Stomach smooth muscle (tissue), 2 donors: ENCODE data around the gene VRK1.

ENCODE experiments used
- H3K27ac ChIP-seq: one replicate; pipeline ENCODE4 v1.7.0; 2013; ENCODE audit warnings: mild to moderate bottlenecking, low read length, inconsistent platforms
- H3K27me3 ChIP-seq, 2 donors: one replicate each; pipeline ENCODE4 v1.7.0; 2013; ENCODE audit warnings: low read length in 2 of 2; ENCODE audit not compliant: insufficient read depth in 2 of 2, control insufficient read depth in 1 of 2
- H3K36me3 ChIP-seq, 2 donors: one replicate each; pipeline ENCODE4 v1.7.0; 2013; ENCODE audit warnings: low read length in 2 of 2; ENCODE audit not compliant: control insufficient read depth in 2 of 2, insufficient read depth in 2 of 2
- H3K4me1 ChIP-seq: one replicate; pipeline ENCODE4 v1.7.0; 2013; ENCODE audit warnings: low read length; ENCODE audit not compliant: control insufficient read depth, insufficient read depth
- H3K4me3 ChIP-seq, 2 donors: one replicate each; pipeline ENCODE4 v1.7.0; 2013; ENCODE audit warnings: low read length in 2 of 2
- H3K9ac ChIP-seq, 2 donors: one replicate each; pipeline ENCODE4 v1.7.0; 2013; ENCODE audit warnings: low read length in 2 of 2, mild to moderate bottlenecking in 1 of 2
- H3K9me3 ChIP-seq, 2 donors: one replicate each; pipeline ENCODE4 v1.7.0; 2013; ENCODE audit warnings: low read length in 2 of 2; ENCODE audit not compliant: control insufficient read depth in 2 of 2
- donor health status: healthy.
- donor health status: Pancreatic carcinoma.

The VRK1 gene

GRCh38 chr14:96848011-96848410 is 50.8 kb downstream of the VRK1 start:
- Histone ChIP-seq H3K9me3 (no peaks in the 10 kb centered on the region), H3K36me3 (peaks cover 0 to 8% of the 10 kb centered on the region in 2 donors), H3K9ac (no peak overlapping the region), H3K27ac (no peak overlapping the region), H3K4me1 (no peaks in the 10 kb centered on the region), H3K4me3 (no peak overlapping the region), H3K27me3 (no peaks in the 10 kb centered on the region)

- no peak overlapping the region for H3K4me3 ChIP-seq
- no peaks in the 10 kb centered on the region for H3K27me3 ChIP-seq
- no peaks in the 10 kb centered on the region for H3K4me1 ChIP-seq
- no peak overlapping the region for H3K27ac ChIP-seq
- H3K36me3 ChIP-seq: peaks cover 0 to 8% of the 10 kb centered on the region in 2 donors
- H3K9me3 ChIP-seq: no peaks in the 10 kb centered on the region
- no peak overlapping the region for H3K9ac ChIP-seq
Observed at GRCh38 chr14:96849733-96850132, 52.6 kb downstream of the VRK1 start.

- Histone ChIP-seq H3K36me3 (peaks cover 0 to 8% of the 10 kb centered on the region in 2 donors), H3K4me3 (no peak overlapping the region)
Observed at GRCh38 chr14:96851694-96852381, 54.7 kb downstream of the VRK1 start.

GRCh38 chr14:96852823-96853422 is 55.7 kb downstream of the VRK1 start:
- Histone ChIP-seq H3K4me3 (no peak overlapping the region), H3K27ac (no peak overlapping the region), H3K9ac (no peak overlapping the region), H3K27me3 (no peaks in the 10 kb centered on the region), H3K4me1 (no peaks in the 10 kb centered on the region), H3K9me3 (no peaks in the 10 kb centered on the region), H3K36me3 (peaks cover 0 to 3% of the 10 kb centered on the region in 2 donors)

More at GRCh38 chr14:96851694-96852381, 54.7 kb downstream of the VRK1 start:
- H3K4me1 ChIP-seq: no peaks in the 10 kb centered on the region
- no peaks in the 10 kb centered on the region for H3K27me3 ChIP-seq
- no peak overlapping the region for H3K9ac ChIP-seq
- no peak overlapping the region for H3K27ac ChIP-seq
- H3K9me3 ChIP-seq: no peaks in the 10 kb centered on the region

GRCh38 chr14:96858643-96859042 is 61.5 kb downstream of the VRK1 start:
- no peak overlapping the region for H3K4me3 ChIP-seq
- H3K27ac ChIP-seq: no peak overlapping the region
- no peak overlapping the region for H3K9ac ChIP-seq
- no peaks in the 10 kb centered on the region for H3K4me1 ChIP-seq
- no peaks in the 10 kb centered on the region for H3K9me3 ChIP-seq
- H3K36me3 ChIP-seq: no peaks in the 10 kb centered on the region
- H3K27me3 ChIP-seq: no peaks in the 10 kb centered on the region

- Histone ChIP-seq H3K4me3 (no peak overlapping the region), H3K36me3 (no peaks in the 10 kb centered on the region), H3K9ac (no peak overlapping the region), H3K9me3 (no peaks in the 10 kb centered on the region), H3K27me3 (no peaks in the 10 kb centered on the region), H3K27ac (no peak overlapping the region), H3K4me1 (no peaks in the 10 kb centered on the region)
Observed at GRCh38 chr14:96861568-96862310, 64.6 kb downstream of the VRK1 start.

GRCh38 chr14:96863327-96863985 is 66.3 kb downstream of the VRK1 start:
- Histone ChIP-seq H3K9me3 (no peaks in the 10 kb centered on the region), H3K4me3 (no peak overlapping the region), H3K9ac (no peak overlapping the region), H3K27ac (no peak overlapping the region), H3K36me3 (no peaks in the 10 kb centered on the region), H3K4me1 (no peaks in the 10 kb centered on the region), H3K27me3 (no peaks in the 10 kb centered on the region)

- Histone ChIP-seq H3K36me3 (no peaks in the 10 kb centered on the region), H3K27ac (no peak overlapping the region), H3K9ac (no peak overlapping the region), H3K4me1 (no peaks in the 10 kb centered on the region), H3K4me3 (no peak overlapping the region), H3K9me3 (no peaks in the 10 kb centered on the region), H3K27me3 (no peaks in the 10 kb centered on the region)
Observed at GRCh38 chr14:96863986-96864330, 66.8 kb downstream of the VRK1 start.

- no peak overlapping the region for H3K4me3 ChIP-seq
- H3K36me3 ChIP-seq: no peaks in the 10 kb centered on the region
- no peak overlapping the region for H3K9ac ChIP-seq
- H3K27me3 ChIP-seq: no peaks in the 10 kb centered on the region
- H3K27ac ChIP-seq: no peak overlapping the region
- no peaks in the 10 kb centered on the region for H3K4me1 ChIP-seq
- no peaks in the 10 kb centered on the region for H3K9me3 ChIP-seq
Observed at GRCh38 chr14:96867634-96868033, 70.5 kb downstream of the VRK1 start.

GRCh38 chr14:96874127-96874526 is 76.9 kb downstream of the VRK1 start:
- Histone ChIP-seq H3K36me3 (no peaks in the 10 kb centered on the region), H3K27me3 (no peaks in the 10 kb centered on the region), H3K4me3 (no peak overlapping the region), H3K27ac (no peak overlapping the region), H3K9ac (no peak overlapping the region), H3K4me1 (no peaks in the 10 kb centered on the region), H3K9me3 (no peaks in the 10 kb centered on the region)
